Stimulated activated CD8-positive, alpha-beta memory T cell treated with anti-CD3 and anti-CD28 coated beads, Interleukin-12 subunit alpha, Interleukin-12 subunit beta, amount 100 ng/mL, for 1 hour (primary cell): ENCODE data around the gene METTL8.
"Not testable (repeated sequence)": the region's sequence is repeated elsewhere in the genome, so short reads cannot be mapped to it uniquely, and the experiment has no call there.

Source experiments
- DNase-seq: peaks from one replicate; pipeline ENCODE4 v3.0.0-alpha.2; 2020; ENCODE audit warnings: low read depth

METTL8 gene

DNA sequence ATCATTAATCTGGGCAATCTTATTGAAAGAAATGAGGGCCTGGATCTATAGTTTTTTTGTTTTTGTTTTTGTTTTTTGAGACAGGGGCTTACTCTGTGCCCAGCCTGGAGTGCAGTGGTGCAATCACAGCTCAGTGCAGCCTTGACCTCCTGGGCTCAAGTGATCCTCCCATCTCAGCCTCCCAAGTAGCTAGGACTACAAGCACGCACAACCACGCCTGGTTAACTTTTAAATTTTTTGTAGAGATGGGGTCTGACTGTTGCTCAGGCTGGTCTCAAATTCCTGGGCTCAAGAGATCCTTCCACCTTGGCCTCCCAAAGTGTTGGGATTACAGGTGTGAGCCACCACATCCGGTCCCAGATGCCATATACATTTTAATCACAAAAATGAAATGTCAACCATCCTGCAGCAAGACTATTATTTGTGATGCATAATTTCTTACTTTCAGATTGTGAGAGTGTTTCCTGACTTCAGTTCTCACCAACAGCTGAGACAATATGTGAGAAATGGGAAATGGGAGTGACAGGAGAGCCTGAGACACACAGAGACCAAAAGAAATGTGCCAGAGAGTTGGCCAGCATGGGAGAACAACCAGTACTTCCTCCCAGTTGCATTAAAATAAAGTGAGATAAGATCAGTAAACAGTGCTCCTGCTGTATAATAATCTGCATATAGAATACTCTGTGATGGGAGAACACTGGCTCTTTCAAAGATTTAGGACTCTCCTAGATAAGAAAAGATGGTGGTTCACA is 87.6 kb downstream of the METTL8 start:
- no peak for DNase-seq

DNA sequence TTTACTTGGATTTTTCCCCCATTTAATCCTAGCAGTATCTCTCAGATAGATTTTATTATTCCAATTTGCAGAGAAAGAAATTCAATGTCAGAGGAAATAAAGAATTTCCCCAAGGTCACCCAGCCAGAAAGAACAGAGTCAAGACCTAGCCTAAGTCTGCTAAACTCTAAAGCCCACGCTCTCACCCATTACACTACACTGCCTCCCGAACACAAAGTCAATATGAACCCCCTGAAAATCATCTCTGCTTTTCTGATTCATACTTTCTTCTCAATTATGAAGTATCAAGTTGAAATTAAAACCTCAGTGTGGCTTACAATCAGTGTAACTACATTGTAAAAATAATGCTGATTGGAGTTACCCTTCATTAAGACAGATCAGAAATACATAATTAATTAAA is 89.6 kb downstream of the METTL8 start:
- DNase-seq: no peak

DNA sequence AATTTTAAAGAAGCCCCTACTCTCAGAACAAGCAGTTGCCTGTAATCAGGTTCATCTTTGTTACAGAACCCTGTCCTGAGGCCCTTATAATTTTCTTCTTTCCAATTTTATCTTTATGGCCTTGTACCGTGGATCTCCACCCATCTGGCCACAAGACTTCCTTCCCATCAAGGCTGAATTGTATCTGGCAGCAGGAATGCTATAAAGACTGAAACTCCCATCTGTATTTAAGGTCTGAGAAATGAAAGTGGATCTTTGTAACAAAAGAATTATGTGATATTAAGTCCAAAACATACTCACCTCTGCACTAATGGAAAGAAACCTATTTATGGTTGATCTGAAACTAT is 91.8 kb downstream of the METTL8 start:
- DNase-seq: no peak

GRCh38 chr2:171341394-171342066 is 92.3 kb downstream of the METTL8 start:
- DNase-seq: no peak

- DNase-seq: no peak
Observed at GRCh38 chr2:171334946-171335345, 98.8 kb downstream of the METTL8 start.

DNA sequence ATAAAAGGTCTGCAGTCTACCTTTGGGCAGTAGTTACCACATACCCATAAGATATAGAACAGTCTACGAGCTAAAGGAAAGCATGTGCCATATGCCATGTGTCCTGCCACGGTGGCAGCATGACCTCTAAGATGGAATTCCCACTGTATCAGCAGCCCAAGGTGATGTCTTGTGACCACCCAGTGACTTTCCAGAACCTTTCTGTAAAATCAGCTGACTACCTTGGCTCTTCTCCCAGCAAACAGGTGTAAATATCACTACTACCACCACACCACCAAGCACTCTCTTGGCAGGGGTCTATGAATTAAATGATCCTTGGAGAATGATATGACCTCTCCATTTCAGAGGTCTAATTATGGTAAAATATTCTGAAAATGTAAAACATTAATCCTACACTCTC is 99.6 kb downstream of the METTL8 start:
- no peak for DNase-seq

DNA sequence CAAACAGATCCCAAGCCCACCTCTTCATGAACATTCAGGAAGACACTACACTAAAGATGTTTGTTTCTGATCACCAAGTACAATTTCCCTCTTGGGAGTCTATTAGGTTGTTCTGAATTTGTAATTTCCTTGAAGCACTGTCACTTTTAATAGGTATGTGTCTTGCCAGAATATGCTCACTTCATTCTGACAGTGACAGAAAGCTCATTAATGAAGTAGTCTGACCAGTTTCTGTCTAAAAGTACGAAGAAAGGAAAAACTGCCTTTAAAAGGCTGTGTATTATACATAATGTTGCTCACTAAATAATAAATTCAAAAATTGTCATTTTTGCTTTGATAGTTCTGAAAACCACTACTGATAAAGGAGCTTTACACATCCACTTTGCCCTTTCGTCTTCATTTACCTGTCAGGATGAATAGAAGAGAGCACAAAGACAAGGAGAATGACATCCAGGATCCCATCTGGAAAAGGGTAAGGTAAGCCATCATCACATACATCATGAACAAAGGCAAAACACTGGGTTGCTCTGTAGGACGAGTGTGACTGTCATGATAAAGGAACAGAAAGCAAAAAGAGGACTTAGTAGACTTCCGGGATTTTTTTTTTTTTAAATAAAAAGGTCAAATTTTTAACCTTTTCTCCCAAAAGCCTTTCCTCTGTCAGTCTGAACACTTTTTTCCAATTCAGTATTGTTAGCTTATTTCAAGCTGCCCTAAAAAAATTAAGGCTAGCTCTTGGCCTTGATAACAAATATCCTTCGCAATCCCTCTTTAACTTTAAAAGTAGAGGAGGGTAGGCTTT is 103.4 kb downstream of the METTL8 start:
- no peak for DNase-seq

DNA sequence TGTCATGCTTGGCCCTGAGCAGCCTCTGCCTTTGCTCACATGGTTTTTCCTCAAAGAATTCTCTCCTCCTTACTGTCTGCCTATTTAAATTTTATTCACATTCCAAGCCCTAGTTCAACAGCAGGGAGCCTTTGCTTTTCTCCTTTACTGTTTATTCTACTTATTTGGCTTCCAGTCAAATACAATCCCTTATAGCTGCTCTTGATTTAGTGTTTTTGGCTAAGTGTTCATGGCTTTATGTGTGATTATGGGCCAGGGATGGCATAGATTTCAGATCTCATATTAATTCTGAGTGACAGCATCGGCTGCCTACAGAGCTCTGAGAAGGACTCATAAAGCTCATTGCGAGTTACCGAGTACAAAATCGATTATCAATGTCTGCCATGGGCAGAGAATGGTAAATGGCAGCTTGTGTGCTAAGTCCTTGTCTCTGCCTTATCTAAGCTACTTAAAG is 106.7 kb downstream of the METTL8 start:
- no peak for DNase-seq

DNA sequence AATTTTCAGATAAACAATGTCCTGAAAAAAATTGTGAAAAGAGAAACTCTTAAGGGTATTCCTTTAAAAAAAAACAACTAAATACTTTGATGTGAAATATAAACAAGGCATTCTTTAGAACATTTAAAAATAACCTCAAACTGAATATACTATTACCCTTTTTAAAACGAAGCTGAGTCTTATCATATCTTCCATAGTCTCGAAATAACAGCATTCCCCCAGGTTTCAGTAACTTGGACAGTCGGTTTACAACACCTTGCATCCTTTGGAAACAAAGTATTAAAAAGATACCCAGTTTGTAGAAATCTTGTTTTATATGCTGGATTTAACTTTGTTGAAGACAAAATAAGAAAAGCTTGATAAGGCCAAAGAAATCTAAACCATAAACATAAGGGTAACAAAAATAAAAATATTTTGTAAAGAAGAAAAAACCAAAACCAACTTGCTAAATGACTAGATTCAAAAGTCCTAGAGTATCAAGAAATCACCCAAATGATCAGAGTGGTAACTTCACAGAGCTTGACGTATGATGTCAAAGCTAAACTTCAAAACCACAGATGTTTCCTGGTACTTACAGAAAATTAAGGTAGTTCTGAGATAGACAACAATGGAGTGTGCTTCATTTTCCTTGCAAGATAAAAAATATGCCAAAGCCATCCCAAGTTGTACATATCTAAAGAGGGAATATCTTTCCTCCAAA is 107.8 kb downstream of the METTL8 start:
- no peak for DNase-seq

DNA sequence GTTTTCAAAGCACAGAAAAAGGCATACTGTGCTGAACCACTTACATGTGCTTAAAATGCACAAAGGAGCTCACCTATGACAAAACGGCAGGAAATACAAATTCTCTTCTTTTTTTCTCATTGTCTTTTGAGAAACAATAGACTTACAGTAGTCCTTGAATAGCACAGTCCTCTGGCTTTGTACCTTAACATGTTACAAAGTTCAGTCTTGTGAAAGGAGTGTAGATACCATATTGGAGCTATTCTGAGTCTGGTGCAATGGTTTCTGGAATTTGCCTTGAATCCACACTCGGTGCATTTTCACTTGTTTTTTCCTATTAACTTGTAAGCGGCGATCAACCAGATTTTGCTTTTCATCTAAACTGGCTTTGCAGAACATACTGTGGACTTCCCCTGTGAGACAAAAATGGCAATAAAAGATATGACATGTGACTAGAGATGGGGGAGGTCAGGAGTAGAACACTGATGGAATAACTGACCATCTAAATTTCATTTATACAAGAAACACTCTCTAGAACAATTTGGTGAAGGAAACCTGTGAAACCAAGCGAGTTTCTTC is 109.7 kb downstream of the METTL8 start:
- no peak for DNase-seq

- DNase-seq: no peak
Observed at GRCh38 chr2:171322928-171323327, 110.9 kb downstream of the METTL8 start.

DNA sequence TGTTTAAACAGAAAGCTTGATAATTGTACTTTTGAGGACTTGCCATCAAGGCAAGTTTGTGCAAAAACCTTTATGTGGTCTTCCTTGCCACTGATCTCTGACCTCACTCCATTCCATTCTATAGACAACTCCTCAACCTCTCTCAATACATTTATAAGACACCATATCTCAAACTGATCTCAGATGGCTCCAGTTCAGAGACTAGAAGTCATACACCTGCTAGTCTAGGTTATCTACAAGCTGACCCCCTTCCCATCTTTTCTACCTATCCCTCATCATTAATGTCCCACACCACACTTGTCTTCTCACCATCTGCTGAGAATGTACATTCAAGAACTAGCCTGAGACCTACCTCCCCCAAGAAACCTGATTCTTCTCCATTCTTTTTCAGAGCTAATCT is 113.1 kb downstream of the METTL8 start:
- DNase-seq: no peak

GRCh38 chr2:171320208-171320621 is 113.6 kb downstream of the METTL8 start:
- no peak for DNase-seq

- peak; percentile 3 for DNase-seq
Observed at GRCh38 chr2:171319164-171319810, 114.5 kb downstream of the METTL8 start.

- no peak for DNase-seq
Observed at GRCh38 chr2:171318463-171318934, 115.3 kb downstream of the METTL8 start.

DNA sequence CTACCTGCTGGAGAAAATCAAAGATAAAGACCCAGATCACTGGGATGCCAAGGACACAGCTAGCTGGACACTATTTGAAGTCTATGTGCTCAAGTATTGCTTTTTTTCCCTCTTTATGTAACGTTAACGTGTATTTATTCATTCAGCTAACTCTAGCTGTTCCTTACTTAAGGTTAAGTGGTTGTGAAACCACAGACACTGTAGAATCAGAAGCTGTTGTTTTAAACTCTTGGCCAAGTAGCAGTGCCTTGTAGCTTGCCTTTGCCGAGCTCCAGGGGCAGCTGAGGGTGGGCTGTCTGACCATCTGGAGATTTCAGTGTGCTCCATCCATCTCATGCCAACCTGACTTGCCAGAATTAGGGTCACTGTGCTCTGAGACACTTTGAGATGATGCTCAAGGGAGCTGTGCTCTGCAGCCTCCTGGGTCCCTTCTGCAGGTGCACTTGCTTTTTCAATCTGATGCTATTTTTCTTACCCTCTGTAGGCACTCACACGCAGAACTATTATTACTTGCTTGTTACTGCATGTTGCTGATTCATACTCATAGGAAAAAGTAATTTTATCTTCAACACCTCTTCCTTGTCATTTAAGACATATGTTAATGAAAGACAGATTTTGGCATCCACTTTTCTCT is 116.2 kb downstream of the METTL8 start:
- no peak for DNase-seq

GRCh38 chr2:171316755-171317337 is 116.9 kb downstream of the METTL8 start:
- no peak for DNase-seq

DNA sequence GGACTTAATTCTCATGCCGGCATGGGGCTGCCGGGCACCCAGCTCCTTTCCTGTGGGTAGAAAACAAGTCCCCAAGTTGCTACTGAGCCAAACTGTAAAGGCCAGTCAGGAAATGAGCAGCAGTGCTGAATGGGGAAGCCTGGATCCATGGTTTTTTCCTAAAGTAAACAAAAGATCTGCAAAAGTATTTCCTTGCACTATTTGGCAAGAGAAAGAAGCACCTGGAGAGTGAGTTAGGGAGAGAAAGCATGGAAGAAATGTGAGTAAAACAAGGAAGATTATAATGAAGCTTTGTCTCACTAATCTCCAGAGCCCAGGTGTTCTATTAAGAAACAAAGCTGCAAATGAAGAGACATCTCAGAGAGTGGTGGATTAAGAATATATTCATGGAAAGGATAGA is 117.6 kb downstream of the METTL8 start:
- no peak for DNase-seq

DNA sequence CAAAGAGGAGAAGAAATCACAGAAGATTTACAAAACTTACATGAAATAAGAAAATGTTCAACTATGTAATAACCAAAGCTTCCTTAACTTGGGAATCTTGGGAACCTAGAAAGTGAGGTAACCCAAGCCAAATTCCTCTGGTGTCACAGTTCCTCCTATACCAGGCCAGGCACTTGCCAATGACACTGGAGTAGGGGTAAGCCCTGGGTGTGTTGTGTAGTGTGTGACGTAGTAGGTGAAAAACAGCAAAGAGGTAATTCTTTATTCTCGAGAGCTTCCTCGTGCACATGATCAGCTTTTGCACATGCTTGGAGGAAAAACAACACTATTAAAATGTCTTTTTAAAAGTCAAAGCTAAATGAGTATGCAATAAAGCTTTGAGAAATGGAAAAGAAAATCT is 118.0 kb downstream of the METTL8 start:
- DNase-seq: no peak

DNA sequence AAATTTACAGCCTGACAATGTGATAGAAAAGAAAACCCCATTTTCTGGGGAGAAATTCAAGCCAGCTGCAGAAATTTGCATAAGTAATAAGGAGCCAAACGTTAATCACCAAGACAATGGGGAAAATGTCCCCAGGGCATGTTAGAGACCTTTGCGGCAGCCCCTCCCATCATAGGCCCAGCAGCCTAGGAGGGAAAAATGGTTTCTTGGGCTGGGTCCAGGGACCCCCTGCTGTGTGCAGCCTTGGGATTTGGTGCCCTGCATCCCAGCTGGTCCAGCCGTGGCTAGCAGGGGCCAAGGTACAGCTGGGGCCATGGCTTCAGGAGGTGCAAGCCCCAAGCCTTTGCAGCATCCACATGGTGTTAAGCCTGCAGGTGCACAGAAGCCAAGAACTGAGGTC is 121.6 kb downstream of the METTL8 start:
- DNase-seq: not testable (repeated sequence)
